K562 (cell line): ENCODE measurements around the gene IRX3.

Source experiments
- MEF2A ChIP-seq: IDR thresholded peaks from 2 replicates; pipeline ENCODE4 v1.6.1; 2011; ENCODE audit warnings: low read depth, mild to moderate bottlenecking, low read length, moderate library complexity; ENCODE audit not compliant: control insufficient read depth
- PHF8 ChIP-seq: fragments of 200-600 bp; sonication (generic); IDR thresholded peaks from 2 replicates; pipeline ENCODE4 v1.6.1; 2012; ENCODE audit warnings: mixed run types, mild to moderate bottlenecking, inconsistent platforms, low read length, moderate library complexity, borderline replicate concordance
- SRSF1 ChIP-seq: fragments of 200-400 bp; formaldehyde crosslinking; IDR thresholded peaks from 2 replicates; pipeline ENCODE4 v1.6.1; 2017; ENCODE audit warnings: mild to moderate bottlenecking, low read depth, low read length, moderate library complexity
- TF ChIP-seq, protein P1 (sequence below): fragments of 450-650 bp; IDR thresholded peaks from 2 replicates; pipeline ENCODE4 v1.6.1; 2016; ENCODE audit warnings: low read depth
- TF ChIP-seq, protein P2 (sequence below): fragments of 450-650 bp; IDR thresholded peaks from 2 replicates; pipeline ENCODE4 v1.6.1; 2016; ENCODE audit warnings: antibody characterized with exemption
- TF ChIP-seq, protein P3 (sequence below): fragments of 450-650 bp; IDR thresholded peaks from 2 replicates; pipeline ENCODE4 v1.6.1; 2016
- TF ChIP-seq, protein P4 (sequence below), 3 experiments: IDR thresholded peaks in 2 of 3; conservative IDR thresholded peaks in 1 of 3; 2 replicates each; pipeline ENCODE4 v1.5.1; 2011 to 2012; ENCODE audit warnings: low read length in 3 of 3, mild to moderate bottlenecking in 3 of 3, control low read depth in 2 of 3, improper control_type of control experiment in 1 of 3, inconsistent platforms in 1 of 3, low read depth in 1 of 3, mixed read lengths in 1 of 3, moderate library complexity in 1 of 3; ENCODE audit not compliant: insufficient read depth in 2 of 3
- TF ChIP-seq, protein P5 (sequence below), 2 experiments: fragments of 450-650 bp in 1 of 2; sonication (generic) in 1 of 2; formaldehyde crosslinking in 1 of 2; IDR thresholded peaks in 1 of 2; conservative IDR thresholded peaks in 1 of 2; 2 replicates each; pipeline versions ENCODE4 v1.6.1 to v1.8.1; 2016 to 2023; ENCODE audit warnings: mild to moderate bottlenecking in 2 of 2, moderate library complexity in 2 of 2, inconsistent platforms in 1 of 2, missing genetic modification reagents in 1 of 2
- TF ChIP-seq, protein P6 (sequence below), 2 experiments: IDR thresholded peaks in 1 of 2; conservative IDR thresholded peaks in 1 of 2; 2 replicates each; pipeline ENCODE4 v1.6.1; 2016; ENCODE audit warnings: low read depth in 2 of 2, mild to moderate bottlenecking in 1 of 2, missing compliant biosample characterization in 1 of 2, missing genetic modification characterization in 1 of 2, moderate library complexity in 1 of 2

DNA sequence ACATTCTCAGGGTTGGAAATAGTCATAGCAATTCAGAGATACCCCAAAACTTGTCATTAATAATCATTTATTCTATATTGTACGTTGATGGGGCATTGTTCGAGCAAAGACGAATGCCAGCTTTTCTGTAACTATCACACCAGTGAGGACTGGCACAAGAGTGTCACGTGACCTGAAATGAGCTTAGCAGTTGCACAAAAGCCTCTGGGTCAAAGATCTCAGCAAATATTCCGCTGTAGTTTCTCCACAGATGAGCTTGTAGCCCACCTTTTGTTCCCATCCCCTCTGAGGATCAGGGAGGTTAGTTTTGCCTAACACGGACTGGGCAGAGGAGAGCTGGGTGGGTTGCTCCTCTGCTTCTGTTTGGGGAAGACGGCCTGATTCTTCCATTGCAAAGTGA lies 18.2 kb downstream of the IRX3 start:
- TF ChIP-seq, protein P1, sequence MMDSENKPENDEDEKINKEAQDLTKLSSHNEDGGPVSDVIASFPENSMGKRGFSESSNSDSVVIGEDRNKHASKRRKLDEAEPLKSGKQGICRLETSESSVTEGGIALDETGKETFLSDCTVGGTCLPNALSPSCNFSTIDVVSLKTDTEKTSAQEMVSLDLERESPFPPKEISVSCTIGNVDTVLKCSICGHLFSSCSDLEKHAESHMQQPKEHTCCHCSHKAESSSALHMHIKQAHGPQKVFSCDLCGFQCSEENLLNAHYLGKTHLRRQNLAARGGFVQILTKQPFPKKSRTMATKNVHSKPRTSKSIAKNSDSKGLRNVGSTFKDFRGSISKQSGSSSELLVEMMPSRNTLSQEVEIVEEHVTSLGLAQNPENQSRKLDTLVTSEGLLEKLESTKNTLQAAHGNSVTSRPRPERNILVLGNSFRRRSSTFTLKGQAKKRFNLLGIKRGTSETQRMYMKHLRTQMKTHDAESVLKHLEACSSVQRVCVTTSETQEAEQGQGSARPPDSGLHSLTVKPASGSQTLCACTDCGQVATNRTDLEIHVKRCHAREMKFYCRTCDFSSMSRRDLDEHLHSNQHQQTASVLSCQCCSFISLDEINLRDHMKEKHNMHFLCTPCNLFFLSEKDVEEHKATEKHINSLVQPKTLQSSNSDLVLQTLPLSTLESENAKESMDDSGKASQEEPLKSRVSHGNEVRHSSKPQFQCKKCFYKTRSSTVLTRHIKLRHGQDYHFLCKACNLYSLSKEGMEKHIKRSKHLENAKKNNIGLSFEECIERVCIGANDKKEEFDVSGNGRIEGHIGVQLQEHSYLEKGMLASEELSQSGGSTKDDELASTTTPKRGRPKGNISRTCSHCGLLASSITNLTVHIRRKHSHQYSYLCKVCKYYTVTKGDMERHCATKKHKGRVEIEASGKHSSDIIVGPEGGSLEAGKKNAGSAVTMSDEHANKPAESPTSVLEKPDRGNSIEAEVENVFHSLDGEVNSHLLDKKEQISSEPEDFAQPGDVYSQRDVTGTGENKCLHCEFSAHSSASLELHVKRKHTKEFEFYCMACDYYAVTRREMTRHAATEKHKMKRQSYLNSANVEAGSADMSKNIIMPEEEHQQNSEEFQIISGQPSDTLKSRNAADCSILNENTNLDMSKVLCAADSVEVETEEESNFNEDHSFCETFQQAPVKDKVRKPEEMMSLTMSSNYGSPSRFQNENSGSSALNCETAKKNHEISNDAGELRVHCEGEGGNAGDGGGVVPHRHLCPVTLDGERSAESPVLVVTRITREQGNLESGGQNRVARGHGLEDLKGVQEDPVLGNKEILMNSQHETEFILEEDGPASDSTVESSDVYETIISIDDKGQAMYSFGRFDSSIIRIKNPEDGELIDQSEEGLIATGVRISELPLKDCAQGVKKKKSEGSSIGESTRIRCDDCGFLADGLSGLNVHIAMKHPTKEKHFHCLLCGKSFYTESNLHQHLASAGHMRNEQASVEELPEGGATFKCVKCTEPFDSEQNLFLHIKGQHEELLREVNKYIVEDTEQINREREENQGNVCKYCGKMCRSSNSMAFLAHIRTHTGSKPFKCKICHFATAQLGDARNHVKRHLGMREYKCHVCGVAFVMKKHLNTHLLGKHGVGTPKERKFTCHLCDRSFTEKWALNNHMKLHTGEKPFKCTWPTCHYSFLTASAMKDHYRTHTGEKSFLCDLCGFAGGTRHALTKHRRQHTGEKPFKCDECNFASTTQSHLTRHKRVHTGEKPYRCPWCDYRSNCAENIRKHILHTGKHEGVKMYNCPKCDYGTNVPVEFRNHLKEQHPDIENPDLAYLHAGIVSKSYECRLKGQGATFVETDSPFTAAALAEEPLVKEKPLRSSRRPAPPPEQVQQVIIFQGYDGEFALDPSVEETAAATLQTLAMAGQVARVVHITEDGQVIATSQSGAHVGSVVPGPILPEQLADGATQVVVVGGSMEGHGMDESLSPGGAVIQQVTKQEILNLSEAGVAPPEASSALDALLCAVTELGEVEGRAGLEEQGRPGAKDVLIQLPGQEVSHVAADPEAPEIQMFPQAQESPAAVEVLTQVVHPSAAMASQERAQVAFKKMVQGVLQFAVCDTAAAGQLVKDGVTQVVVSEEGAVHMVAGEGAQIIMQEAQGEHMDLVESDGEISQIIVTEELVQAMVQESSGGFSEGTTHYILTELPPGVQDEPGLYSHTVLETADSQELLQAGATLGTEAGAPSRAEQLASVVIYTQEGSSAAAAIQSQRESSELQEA, result no peak
- TF ChIP-seq, protein P2, sequence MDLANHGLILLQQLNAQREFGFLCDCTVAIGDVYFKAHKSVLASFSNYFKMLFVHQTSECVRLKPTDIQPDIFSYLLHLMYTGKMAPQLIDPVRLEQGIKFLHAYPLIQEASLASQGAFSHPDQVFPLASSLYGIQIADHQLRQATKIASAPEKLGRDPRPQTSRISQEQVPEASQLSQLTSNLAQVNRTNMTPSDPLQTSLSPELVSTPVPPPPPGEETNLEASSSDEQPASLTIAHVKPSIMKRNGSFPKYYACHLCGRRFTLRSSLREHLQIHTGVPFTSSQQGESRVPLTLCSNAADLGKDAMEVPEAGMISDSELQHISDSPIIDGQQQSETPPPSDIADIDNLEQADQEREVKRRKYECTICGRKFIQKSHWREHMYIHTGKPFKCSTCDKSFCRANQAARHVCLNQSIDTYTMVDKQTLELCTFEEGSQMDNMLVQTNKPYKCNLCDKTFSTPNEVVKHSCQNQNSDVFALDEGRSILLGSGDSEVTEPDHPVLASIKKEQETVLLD, result no peak
- TF ChIP-seq, protein P3, sequence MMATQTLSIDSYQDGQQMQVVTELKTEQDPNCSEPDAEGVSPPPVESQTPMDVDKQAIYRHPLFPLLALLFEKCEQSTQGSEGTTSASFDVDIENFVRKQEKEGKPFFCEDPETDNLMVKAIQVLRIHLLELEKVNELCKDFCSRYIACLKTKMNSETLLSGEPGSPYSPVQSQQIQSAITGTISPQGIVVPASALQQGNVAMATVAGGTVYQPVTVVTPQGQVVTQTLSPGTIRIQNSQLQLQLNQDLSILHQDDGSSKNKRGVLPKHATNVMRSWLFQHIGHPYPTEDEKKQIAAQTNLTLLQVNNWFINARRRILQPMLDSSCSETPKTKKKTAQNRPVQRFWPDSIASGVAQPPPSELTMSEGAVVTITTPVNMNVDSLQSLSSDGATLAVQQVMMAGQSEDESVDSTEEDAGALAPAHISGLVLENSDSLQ, result no peak
- TF ChIP-seq, protein P4, sequence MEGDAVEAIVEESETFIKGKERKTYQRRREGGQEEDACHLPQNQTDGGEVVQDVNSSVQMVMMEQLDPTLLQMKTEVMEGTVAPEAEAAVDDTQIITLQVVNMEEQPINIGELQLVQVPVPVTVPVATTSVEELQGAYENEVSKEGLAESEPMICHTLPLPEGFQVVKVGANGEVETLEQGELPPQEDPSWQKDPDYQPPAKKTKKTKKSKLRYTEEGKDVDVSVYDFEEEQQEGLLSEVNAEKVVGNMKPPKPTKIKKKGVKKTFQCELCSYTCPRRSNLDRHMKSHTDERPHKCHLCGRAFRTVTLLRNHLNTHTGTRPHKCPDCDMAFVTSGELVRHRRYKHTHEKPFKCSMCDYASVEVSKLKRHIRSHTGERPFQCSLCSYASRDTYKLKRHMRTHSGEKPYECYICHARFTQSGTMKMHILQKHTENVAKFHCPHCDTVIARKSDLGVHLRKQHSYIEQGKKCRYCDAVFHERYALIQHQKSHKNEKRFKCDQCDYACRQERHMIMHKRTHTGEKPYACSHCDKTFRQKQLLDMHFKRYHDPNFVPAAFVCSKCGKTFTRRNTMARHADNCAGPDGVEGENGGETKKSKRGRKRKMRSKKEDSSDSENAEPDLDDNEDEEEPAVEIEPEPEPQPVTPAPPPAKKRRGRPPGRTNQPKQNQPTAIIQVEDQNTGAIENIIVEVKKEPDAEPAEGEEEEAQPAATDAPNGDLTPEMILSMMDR (IDR thresholded peaks at IDR 0.05 in 2 of 3, conservative IDR thresholded peaks at IDR 0.05 in 1 of 3; ENCODE audit: insufficient read depth in 2 of 3, low read depth in 1 of 3, low read length in 3 of 3), result no peak
- TF ChIP-seq, protein P5, sequence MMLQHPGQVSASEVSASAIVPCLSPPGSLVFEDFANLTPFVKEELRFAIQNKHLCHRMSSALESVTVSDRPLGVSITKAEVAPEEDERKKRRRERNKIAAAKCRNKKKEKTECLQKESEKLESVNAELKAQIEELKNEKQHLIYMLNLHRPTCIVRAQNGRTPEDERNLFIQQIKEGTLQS (IDR thresholded peaks at IDR 0.05), result no peak
- TF ChIP-seq, protein P5 (CRISPR knock-in tag; conservative IDR thresholded peaks at IDR 0.05), result no peak
- TF ChIP-seq SRSF1, result no peak
- no peak for TF ChIP-seq PHF8
- TF ChIP-seq, protein P6, sequence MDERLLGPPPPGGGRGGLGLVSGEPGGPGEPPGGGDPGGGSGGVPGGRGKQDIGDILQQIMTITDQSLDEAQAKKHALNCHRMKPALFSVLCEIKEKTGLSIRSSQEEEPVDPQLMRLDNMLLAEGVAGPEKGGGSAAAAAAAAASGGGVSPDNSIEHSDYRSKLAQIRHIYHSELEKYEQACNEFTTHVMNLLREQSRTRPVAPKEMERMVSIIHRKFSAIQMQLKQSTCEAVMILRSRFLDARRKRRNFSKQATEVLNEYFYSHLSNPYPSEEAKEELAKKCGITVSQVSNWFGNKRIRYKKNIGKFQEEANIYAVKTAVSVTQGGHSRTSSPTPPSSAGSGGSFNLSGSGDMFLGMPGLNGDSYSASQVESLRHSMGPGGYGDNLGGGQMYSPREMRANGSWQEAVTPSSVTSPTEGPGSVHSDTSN (CRISPR knock-in tag; IDR thresholded peaks at IDR 0.05; ENCODE audit: low read depth), result no peak
- TF ChIP-seq, protein P6 (tag; conservative IDR thresholded peaks at IDR 0.05; ENCODE audit: low read depth), result no peak
- TF ChIP-seq MEF2A, result no peak
